ENCODE data around the gene ZFP69B.

- TF ChIP-seq SIN3A (IDR thresholded peaks at IDR 0.05; ENCODE audit: borderline replicate concordance, insufficient read depth, low read length) (no peak), REST (IDR thresholded peaks at IDR 0.05; ENCODE audit: insufficient read depth in 1 of 2, low read depth in 2 of 2, low read length in 2 of 2) (no peak), POLR2AphosphoS5 (IDR thresholded peaks at IDR 0.05; ENCODE audit: low read depth, low read length) (peak; percentile 55)
Observed at GRCh38 chr1:40476924-40477677, 26.8 kb downstream of the ZFP69B start, which contains the start of gene ZFP69.
